ENCODE results near the gene ZNF185.

- TF ChIP-seq CTCF (IDR thresholded peaks at IDR 0.05 in 2 of 3, conservative IDR thresholded peaks at IDR 0.05 in 1 of 3; ENCODE audit: control insufficient read depth in 2 of 3, extremely low read depth in 1 of 3, insufficient read depth in 1 of 3, low read depth in 3 of 3, low read length in 3 of 3) (no peak), CEBPB (IDR thresholded peaks at IDR 0.05; ENCODE audit: borderline replicate concordance in 1 of 2, low read depth in 2 of 2, low read length in 2 of 2) (no peak), MAX (IDR thresholded peaks at IDR 0.05; ENCODE audit: low read depth, low read length) (no peak), EP300 (IDR thresholded peaks at IDR 0.05; ENCODE audit: borderline replicate concordance in 1 of 2, control insufficient read depth in 1 of 2, low read depth in 2 of 2, low read length in 2 of 2) (no peak), SMC3 (IDR thresholded peaks at IDR 0.05; ENCODE audit: borderline replicate concordance, low read length) (no peak), FOXM1 (IDR thresholded peaks at IDR 0.05; ENCODE audit: low read depth, low read length) (no peak), SUZ12 (IDR thresholded peaks at IDR 0.05; ENCODE audit: unreplicated experiment) (no peak), YY1 (IDR thresholded peaks at IDR 0.05; ENCODE audit: low read depth, low read length) (no peak), TAF1 (IDR thresholded peaks at IDR 0.05; ENCODE audit: borderline replicate concordance, low read depth, low read length) (no peak), MYC (IDR thresholded peaks at IDR 0.05; ENCODE audit: insufficient read depth, insufficient read length, insufficient replicate concordance, low read length, severe bottlenecking) (no peak)
These were observed 39.4 kb downstream of the ZNF185 start for GRCh38 chrX:152937236-152937635.

Measured in GM12878 (cell line).